GM10266 (cell line): ENCODE measurements around the gene NAT10.
"Not testable (repeated sequence)": the region's sequence is repeated elsewhere in the genome, so short reads cannot be mapped to it uniquely, and the experiment has no call there.

Source experiments
- DNase-seq: peaks from one replicate; pipeline ENCODE4 v3.0.0; 2012; ENCODE audit errors: extremely low spot score
- TF ChIP-seq, protein P1 (sequence below): IDR thresholded peaks from 2 replicates; pipeline ENCODE4 v1.5.1; 2012; ENCODE audit warnings: mild to moderate bottlenecking, low read depth; ENCODE audit not compliant: control insufficient read depth, insufficient read depth; ENCODE audit errors: missing control alignments

Gene NAT10

DNA sequence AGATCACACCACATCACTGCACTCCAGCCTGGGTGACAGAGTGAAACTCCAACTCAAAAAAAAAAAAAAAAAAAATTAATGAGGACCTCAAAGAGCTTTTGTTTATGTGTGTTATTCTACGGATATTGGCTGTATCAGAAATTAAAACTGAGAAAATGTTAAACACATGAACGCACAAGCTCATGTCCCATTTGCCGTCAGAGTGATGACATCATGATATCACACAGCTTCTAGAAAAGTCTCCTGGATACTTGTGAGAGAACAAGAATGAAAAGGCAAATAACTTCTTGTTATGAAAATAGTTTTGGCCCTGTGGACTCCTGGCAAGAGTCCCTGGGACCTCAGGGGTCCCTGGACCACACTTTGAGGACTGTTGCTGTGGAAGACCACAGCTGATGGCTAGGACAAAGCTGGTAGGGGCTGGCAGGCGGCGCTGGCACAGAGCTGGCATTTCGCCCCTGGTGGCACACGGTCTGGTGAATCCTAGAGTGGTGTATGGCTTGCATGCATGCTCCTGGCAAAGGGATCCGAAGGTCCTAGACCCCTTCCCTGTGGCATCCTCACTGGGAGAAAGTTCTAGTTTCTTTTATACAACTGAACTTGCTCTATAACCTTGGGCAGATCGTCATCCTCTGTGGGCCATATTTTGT is 73.7 kb downstream of the NAT10 start:
- TF ChIP-seq, protein P1, sequence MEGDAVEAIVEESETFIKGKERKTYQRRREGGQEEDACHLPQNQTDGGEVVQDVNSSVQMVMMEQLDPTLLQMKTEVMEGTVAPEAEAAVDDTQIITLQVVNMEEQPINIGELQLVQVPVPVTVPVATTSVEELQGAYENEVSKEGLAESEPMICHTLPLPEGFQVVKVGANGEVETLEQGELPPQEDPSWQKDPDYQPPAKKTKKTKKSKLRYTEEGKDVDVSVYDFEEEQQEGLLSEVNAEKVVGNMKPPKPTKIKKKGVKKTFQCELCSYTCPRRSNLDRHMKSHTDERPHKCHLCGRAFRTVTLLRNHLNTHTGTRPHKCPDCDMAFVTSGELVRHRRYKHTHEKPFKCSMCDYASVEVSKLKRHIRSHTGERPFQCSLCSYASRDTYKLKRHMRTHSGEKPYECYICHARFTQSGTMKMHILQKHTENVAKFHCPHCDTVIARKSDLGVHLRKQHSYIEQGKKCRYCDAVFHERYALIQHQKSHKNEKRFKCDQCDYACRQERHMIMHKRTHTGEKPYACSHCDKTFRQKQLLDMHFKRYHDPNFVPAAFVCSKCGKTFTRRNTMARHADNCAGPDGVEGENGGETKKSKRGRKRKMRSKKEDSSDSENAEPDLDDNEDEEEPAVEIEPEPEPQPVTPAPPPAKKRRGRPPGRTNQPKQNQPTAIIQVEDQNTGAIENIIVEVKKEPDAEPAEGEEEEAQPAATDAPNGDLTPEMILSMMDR: no peak
- no peak for DNase-seq

DNA sequence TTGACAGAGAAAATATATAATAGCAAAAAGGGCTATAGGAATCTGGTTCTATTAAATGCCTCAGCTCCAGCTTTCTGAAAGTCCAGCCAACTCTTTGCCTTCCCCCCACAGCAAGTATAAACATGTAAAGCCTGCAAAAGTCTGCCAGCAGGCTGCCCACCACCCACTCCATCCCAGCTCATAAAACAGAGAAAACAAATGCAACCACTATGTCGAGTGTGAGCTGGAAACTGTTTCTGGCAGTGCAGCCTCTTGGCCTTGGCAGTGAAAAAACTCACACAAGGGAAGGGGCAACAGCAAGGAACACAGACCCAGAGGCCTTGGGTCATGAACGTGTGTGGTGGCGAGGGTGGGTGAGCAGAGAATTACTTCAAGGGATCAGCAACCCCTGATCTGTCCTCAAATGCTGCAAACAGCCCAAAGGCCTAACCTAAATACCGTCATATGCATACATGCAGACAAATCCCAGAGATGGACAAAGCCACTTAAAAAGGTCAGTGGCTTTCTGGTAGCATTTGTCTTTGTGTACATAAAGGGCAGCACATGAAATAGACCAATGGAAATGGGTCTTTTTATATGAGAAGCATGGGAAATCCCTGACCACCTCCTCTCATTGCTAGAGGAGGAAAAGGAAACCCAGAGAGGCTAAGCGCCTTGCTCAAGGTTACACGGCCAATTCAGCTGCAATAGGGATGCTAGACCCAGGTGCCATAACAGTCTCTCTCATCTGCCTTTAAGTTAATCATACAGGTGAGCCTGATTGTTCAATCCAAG is 74.8 kb downstream of the NAT10 start:
- TF ChIP-seq, protein P1: no peak
- peak; percentile 64 for DNase-seq

DNA sequence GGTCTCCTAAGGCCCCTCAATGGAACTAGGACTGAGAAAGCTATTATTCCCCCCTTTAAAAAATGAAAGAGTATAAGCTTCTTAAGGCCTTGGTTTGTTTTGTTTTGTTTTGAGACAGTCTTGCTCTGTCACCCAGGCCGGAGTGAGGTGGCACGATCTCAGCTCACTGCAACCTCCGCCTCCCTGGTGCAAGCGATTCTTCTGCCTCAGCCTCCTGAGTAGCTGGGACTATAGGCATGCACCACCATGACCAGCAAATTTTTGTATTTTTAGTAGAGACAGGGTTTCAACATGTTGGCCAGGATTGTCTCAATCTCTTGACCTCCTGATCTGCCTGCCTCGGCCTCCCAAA is 75.4 kb downstream of the NAT10 start:
- not testable (repeated sequence) for DNase-seq

DNA sequence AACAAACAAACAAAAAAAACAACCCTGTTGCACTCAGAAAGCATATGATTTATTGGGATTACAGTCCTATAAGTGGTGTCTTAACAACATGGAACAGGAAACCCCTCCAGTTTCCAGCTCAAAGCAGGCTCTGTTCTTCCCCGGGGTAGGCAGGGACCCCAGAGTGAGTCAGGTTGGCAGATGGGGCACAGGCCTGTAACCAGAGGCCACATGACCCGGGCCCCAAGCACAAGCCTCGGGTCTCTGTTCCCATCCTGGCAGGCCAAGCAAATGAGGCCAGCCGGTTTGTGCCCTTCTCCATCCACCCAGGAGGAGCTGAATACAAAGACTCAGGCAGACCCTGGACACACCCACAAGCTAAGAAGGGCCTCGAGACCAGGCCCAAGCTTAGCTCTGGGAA is 75.8 kb downstream of the NAT10 start:
- DNase-seq: no peak
- TF ChIP-seq, protein P1: no peak

GRCh38 chr11:34181856-34182405 is 76.5 kb downstream of the NAT10 start:
- no peak for DNase-seq
- TF ChIP-seq, protein P1: no peak

DNA sequence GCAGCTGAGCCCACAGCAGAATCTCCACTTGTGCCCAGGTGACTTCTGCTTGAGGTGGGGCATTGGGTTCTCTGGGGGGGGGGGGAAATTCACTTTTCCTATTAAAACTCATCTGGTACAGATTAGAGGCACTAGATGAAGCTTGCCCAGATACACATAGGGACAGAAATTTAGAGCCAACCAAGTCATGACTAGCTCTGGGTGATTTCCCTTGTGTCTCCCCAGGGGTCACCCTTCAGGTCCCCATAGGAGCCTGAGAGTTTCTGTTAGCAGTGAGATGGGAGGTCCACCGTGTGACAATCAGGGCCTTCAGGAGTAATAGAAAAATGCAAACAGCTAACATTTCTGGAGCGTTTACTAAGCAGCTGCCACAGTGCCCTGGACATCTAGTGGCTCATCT is 77.0 kb downstream of the NAT10 start:
- TF ChIP-seq, protein P1: no peak
- DNase-seq: no peak

DNA sequence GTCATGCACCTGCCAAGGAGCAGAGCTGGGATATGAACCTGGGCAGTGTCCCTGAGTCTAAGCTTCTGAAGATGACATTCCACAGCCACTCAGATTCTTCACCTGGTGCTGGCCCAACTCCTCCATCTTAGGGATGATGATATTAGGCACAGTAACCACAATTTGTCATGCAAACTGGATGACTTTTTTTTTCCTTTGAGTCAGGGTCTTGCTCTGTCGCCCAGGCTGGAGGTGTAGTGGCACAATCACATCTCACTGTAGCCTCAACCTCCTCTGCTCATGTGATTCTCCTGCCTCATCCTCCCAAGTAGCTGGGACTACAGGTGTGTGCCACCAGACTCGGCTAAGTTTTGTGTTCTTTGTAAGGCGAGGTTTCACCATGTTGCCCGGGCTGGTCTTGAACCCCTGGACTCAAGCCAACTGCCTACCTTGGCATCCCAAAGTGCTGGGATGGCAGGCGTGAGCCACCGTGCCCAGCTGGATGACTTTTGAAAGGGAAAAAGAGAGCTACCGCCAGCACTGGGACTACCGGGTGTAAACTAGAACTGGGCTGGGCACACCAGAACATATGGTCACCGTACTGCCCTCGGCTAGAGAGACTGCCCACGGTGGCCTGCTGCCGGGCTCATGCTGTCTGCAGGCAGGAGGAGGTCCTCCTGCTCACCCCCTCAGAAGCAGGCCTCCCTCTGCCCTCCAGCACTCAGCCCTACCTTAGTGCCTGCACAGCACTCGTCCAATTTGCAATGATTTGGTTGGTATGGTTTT is 77.7 kb downstream of the NAT10 start:
- TF ChIP-seq, protein P1: no peak

More for the DNA sequence above, 77.7 kb downstream of the NAT10 start:
- no peak for DNase-seq
